Mesenteric fat pad (tissue), 1 donor: ENCODE results near the gene REC114. TPM values are rescaled to one million over a fixed set of nuclear protein-coding genes. Genes with fewer than 3 reads are reported as not detected.
"Not testable (repeated sequence)": the region's sequence is repeated elsewhere in the genome, so short reads cannot be mapped to it uniquely, and the experiment has no call there.

ENCODE experiments used
- DNase-seq: peaks from one replicate; pipeline ENCODE4 v3.0.0-alpha.2; 2020; ENCODE audit warnings: low spot score
- total RNA-seq: library from RNA; stranded (reverse); fragmentation: NEBNext Ultra II Directional; extraction: Animal tissue kit (Norgen Biotek cat#: 25700); gene quantifications from one replicate; pipeline ENCODE4 v1.2.1, GENCODE V29; 2021
- donor health status: DM: yes; HTN: yes; CAD: no.

The REC114 gene
- total RNA-seq, 1 donor from 2014 or later: not detected

DNA sequence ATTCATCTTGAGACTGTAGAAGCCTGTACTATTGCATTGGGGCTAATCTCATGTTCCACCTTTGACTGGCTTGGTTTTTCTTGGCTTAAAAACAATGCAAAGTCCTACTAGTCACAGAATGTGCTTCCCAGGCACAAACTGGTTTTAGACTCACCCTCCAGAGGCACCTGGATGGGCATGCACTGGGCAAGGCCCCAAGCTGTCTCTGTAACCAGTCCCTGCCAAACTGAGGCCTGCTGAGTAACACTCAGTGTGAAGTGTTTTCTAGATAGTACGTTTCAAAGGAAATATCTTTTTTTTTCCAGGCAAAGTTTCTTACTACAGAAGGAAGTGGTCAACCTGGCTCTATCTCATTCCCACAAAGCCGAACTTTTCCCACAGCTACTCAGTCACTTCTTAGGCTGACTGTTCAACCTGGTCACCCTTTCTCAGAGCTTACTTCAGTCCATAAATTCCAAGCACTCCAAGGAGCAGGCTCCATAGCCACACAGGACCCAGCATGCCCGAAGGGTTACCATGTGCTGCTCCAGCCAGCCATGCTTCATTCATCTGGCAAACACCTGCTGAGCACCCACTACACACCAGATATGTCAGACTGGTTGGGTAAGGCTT, 132.8 kb downstream of the REC114 start:
- DNase-seq: no peak

DNA sequence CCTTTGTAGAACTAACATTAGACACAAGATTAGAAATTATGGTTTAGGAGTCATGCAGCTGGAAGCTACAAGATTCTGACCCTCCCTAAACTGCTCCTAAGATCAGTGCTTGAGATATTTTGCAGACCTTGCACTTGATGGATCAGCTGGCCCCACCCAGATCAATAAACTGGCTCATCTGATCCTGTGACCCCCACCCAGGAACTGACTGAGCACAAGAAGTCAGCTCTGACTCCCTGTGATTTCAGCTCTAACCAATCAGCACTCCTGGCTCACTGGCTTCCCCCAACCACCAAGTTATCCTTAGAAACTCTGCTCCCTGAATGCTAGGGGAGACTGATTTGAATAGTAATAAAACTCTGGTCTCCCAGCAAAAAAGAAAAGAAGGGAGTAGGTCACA, 134.6 kb downstream of the REC114 start:
- not testable (repeated sequence) for DNase-seq

DNA sequence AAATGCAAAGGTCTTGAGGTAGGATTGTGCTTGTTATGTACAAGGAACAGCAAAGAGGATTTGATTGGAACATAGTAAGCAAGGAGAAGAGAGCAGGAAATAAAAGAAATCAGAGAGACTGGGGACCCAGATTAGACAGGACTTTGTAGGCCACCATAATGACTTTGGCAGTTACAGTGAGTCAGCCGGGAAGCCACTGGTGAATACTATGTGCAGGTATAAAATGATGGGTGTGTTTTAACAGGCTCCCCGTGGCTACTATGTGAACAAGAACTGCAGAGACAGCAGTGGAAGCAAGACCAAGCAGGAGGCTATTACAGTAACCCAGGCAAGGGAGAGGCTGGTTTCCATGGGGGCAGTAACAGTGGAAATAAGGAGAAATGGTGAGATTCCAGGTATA, 135.1 kb downstream of the REC114 start:
- DNase-seq: no peak

- no peak for DNase-seq
These were observed 140.0 kb downstream of the REC114 start for GRCh38 chr15:73582851-73583379.

DNA sequence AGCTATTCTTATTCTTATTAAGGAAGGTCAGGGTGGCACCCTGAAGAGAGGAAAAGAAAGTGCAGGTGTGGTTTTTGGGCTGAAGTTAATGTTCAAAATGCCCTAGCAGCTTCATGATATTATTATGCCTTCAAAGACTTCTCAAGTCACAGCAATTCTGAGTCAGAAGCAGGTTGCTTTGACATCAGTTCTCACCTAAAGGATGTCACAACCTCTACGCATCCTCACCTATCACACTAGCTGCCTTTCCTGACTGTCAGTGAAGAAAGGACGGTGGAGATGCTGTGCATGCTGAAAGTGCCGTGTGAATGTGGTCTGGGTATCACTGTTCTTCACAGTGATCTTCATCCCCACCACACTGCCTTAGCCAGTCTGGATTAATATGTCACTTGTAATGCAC, 140.6 kb downstream of the REC114 start:
- DNase-seq: no peak

DNA sequence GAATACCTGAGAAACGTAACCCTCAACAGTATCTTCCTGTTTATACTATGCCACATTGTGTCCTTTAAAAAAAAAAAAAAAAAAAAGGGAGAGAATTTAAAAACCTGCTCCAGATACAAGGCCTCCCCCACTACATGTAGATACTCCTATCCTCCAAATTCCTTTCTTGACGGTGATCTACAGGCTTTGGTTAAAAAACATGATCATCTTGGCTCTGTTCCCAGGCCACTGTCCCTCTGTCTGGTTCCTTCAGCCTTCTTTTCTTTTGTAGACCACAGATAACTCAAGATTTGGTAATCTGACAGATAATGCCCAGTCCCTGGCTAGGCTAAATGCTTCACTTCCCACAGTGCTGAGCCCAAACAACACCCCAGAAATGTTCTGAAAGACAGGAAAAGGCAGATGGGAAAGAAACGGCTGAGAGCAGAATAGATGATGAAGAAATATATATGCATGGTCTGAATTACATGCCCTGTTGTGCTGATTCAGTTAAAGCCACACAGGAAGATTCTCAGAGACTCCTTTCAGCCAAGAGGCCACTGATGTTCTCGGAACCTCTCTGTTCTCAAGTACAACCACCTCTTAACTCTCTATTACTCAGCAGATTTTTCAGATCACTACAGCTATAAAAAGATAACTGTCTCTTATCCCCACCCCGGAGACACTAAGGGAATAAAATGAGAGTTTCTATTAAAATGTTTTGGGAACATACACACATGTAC, 141.9 kb downstream of the REC114 start:
- DNase-seq: no peak

DNA sequence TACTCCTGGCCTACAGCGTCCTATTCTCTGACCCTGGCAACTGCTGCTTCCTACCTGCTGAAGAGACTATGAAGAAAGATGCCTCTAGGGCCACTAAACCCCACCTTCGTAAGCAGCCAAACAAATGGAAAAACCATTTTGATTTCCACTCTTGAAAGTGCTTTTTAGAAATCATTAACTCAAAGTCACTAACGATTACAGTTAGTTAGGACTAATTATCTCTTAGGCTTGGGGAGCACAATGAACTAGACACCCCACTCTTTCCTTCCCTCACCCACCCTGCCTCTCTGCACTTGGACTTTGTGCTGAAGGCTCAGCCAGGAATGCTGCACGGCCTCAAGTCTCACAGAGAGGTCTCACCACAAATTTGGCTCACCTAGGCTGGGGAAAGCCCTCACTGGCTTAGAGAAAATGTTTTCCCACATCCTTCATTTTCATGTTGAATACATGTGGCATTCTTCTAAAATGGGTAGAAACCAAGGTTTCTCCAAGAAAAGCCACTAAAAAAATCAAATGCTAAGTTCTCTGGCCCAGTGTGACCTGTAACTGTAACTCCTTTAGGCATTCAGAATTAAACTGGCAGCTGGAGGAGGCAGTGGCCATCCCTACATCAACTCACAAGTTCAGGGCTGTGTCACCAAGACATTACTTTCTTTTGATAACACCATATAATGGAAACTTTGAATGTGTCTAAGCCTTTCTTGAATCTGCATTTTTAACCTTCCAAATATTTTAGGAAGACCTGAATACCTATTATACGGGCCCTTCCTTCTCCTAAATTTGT, 143.1 kb downstream of the REC114 start:
- DNase-seq: no peak

GRCh38 chr15:73589766-73590165, 146.8 kb downstream of the REC114 start:
- DNase-seq: no peak

DNA sequence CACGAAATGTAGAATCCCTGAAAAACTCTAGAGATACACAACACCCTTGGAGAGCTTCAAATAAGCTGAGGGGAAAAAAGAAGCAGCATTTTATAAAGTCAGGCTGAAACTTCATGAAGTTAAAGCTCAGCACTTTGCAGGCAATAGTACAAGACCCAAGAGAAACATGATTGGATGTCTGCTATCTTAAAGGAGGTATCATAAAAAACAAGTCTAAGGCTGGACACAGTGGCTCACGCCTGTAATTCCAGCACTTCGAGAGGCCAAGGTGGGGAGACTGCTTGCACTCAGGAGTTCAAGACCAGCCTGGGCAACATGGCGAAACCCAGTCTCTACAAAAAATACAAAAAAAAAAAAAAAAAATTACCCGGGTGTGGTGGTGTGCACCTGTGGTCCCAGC, 147.3 kb downstream of the REC114 start:
- DNase-seq: no peak

DNA sequence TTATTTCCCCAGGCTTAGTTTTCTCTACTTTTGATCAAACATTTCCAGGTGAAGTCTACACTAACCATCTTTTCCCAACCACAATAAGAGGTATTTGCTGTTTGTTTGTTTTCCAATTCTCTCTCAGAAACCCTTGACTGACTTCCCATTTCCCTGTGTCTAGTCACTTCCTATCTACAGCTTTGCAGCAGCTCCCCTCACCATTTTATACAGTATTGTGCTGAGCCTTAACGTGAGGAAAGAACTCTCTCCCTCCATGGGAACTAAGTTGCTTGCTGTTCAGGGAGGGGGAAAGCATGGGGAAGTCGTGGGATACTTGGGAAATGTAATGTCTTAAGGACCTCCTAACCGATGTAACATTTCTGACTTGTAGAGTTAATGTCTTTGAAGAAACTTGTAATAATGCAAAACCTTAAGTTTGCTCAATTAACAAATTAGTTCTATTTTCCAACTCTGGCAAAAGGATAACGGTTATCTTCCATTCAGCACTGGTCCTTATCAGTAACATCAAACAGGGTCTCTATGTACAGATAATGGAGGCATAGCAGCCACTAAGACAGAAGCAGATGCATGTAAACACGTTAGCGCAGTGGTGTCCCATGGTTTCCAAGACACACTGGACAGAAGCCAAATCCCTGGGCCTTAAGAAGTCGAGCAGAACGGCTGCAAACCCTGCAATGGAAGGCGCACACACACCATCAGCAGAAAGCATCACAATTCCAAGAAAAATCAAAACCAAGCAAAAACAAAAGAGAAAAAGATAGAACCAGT, 150.5 kb downstream of the REC114 start:
- no peak for DNase-seq

DNA sequence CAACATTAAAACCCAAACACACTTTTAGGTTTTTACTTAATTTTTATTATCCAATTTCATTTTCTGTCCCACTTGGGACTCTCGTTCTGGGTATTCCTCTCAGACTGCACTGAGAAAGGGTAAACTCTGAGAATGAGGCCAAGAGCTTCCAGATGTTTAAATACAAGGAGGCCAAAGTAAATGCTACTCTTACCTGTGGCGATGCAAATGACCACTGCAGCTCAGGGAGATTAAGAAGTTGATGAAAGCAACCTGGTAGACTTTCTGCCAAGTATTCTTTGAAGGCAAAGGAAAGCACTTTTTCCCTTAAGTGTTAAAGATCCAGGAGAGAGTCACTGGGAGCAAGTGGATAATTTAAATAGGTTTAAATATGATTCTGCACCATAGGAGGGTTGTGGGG, 151.1 kb downstream of the REC114 start:
- no peak for DNase-seq

DNA sequence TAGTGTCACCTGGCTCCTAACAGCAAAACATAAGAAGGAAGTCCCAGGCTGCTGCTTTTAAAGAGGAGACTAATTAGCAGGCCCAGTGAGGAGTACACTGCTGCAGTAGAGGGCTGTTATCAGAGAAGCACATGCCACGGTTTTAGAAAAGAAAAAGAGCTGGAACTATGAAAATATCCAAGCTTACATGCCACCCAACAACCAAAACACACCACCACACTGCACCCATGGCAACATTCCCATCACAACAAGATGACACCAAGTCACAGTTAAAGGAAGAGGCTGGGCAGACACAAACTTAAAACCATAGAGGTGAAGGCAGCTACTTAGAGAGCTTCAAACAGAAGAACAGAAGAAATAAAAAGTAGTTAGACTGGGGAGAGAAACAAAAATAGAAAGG, 153.2 kb downstream of the REC114 start:
- DNase-seq: no peak

- no peak for DNase-seq
These were observed 154.2 kb downstream of the REC114 start for GRCh38 chr15:73597036-73597638.

- no peak for DNase-seq
These were observed 155.7 kb downstream of the REC114 start for GRCh38 chr15:73598530-73599160.

DNA sequence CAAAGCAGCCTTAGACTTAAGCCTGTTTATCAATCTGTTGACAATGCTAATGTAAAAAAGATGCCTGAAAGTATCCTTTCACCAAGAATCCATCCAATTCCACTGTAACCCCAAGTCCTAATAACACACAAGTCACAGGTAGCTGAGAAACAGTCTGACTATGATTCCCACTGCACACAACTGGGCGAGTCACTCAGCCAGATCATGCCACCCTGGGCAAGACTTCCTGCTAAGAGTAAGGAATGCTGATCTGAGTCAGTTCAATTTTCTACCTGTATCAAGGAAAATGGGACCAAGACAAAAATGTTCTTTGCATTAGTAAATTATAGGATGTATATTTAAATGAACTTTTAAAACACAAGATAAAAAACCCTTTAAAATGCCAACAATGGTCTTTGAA, 157.0 kb downstream of the REC114 start:
- DNase-seq: no peak

DNA sequence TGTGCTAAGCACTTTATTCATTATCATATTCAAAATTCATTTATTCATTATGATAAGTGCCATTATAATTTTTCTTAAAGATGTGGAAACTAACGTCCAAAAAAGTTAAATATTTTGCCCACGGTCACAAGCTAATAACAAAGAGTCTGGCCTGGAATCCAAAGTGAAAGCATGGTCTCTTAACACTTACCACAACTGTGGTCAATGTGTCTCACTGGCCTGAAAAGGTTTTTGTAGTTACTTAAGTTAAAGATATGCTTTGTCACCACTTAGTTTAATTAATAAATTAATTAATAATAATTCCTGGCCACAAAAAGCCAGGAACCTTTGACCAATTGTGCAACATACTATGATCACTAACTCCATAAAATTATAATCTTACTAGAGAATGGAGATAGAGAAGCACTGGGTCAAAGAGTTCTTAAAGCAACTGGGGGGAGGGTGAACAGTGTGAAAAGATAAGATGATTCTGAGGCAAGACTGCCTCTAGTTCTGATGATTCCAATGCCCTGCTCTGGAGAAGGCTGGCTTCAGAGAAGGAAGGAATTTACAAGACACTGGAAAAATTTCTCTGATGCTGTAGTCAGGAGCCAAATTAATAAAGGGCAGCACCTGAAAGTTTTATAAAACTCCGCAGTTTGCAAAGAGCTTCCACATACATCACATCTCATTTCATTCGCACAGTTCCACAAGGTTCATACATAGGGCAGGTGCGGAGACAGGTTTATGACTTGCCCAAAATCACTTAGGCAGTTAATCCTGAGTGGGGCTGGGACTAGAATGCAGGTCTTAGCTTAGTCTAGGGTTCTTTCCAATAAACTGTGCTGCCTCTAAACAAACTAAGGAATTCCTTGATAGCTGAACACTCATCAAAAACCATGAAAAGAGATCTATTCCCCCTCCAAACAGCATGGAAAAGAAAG, 157.7 kb downstream of the REC114 start:
- no peak for DNase-seq

GRCh38 chr15:73601451-73602445, 158.8 kb downstream of the REC114 start:
- no peak for DNase-seq

DNA sequence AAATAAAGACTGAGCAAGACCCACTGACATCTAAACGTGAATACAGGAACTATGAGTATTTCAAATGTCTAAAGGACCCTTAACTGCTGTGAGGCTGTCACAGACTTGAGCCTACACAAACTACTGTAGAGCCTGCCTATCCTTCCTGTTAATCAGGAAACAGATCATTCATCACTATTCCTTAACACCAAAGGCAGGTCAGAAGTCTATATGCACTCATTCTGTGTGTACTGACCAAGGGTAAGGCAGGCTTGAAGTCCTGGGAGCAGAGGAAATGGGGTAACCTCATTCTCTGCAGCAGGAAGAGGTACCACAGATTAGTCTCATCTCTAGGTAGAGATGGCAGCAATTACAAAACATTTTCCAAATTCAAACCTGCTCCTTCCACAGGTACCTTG, 159.5 kb downstream of the REC114 start:
- no peak for DNase-seq
